ENCODE measurements around the gene CSNK1D.

DNA sequence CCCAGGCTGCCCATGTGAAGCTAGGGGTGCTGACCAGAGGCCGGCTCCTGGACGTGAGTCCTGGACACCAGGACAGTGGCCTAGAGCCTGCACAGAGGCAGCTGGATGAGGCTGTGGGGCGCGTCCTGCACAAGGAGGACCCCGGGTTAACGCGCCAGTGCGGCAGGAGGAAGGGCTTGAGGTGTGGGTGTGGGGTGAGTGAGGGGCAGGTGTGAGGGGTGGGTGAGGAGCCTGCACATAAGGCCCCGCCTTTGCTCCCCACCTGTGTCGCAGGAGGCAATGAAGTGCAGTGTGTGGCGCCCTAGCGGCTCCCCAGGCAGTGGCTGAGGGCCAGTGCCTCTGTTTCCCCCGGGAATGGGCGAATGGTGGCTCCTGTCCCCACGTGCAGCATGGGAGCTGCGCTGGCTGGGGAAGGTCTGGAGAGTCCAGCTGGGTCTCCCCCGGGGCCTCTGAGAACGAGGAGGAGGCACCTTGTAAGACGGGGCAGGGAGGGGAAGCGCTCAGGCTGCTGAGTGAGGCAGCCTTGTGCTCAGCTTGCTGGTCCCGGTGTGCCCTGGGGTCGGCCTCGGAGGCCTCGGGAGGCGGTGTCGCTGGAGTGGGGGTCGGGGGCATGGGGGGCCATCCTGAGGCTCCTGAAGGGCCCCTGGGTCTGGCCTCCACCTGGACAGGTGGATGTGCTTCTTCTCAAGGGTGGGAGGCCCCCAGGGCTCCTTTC is 40.7 kb upstream of the CSNK1D start:
- no peak for TF ChIP-seq REST (tag by site-specific recombination; IDR thresholded peaks at IDR 0.05)
- no peak for TF ChIP-seq CTCF (tag by site-specific recombination; IDR thresholded peaks at IDR 0.05)
- no peak for TF ChIP-seq MEIS1 (CRISPR knock-in tag; IDR thresholded peaks at IDR 0.05; ENCODE audit: borderline replicate concordance)
